H1 (cell line): ENCODE data around the gene ZDHHC3. TPM values are rescaled to one million over a fixed set of nuclear protein-coding genes. Genes with fewer than 3 reads are reported as not detected.

ENCODE experiments used
- BRCA1 ChIP-seq: IDR thresholded peaks from 2 replicates; pipeline ENCODE4 v1.6.1; 2012; ENCODE audit warnings: low read depth, low read length, improper control_type of control experiment
- CTBP2 ChIP-seq: IDR thresholded peaks from 2 replicates; pipeline ENCODE4 v1.7.0; 2011; ENCODE audit warnings: borderline replicate concordance, mild to moderate bottlenecking, moderate library complexity, mixed read lengths, low read length; ENCODE audit not compliant: insufficient read depth, insufficient read length
- EGR1 ChIP-seq: IDR thresholded peaks from 2 replicates; pipeline ENCODE4 v1.6.1; 2011; ENCODE audit warnings: low read depth, low read length, borderline replicate concordance
- EP300 ChIP-seq, 2 experiments: IDR thresholded peaks; 1 replicate in 1 of 2; 2 replicates in 1 of 2; pipeline ENCODE4 v1.6.1; 2011 to 2012; ENCODE audit warnings: low read depth in 2 of 2, low read length in 2 of 2, mild to moderate bottlenecking in 2 of 2, borderline replicate concordance in 1 of 2, inconsistent platforms in 1 of 2, moderate library complexity in 1 of 2
- PHF8 ChIP-seq: fragments of 200-600 bp; sonication (generic); conservative IDR thresholded peaks from 2 replicates; pipeline ENCODE4 v1.7.1; 2012; ENCODE audit warnings: low read depth, mild to moderate bottlenecking, inconsistent platforms, low read length, moderate library complexity
- SP1 ChIP-seq: IDR thresholded peaks from 2 replicates; pipeline ENCODE4 v1.6.1; 2011; ENCODE audit warnings: low read depth, low read length
- polyA plus RNA-seq, 7 experiments: library from polyadenylated mRNA; depleted of rRNA in 3 of 7; stranded (reverse) in 5 of 7; unstranded in 2 of 7; fragments of >200 nt in 5 of 7; fragments of 200-250 nt in 2 of 7; gene quantifications; 1 replicate in 5 of 7; 2 replicates in 1 of 7; 4 replicates in 1 of 7; pipeline versions ENCODE4 v1.2.1 to v1.2.3, GENCODE V29; 2011 to 2013; ENCODE audit warnings: missing spikeins in 2 of 7, mixed read lengths in 2 of 7
- total RNA-seq: library from RNA; stranded (reverse); fragmentation: NEBNext Ultra II Directional; extraction: Animal tissue kit (Norgen Biotek cat#: 25700); gene quantifications from 2 replicates; pipeline ENCODE4 v1.2.1, GENCODE V29; 2021
- TF ChIP-seq, protein P1 (sequence below): fragments of 300-600 bp; sonication (generic); IDR thresholded peaks from 2 replicates; pipeline ENCODE4 v1.7.1; 2012; ENCODE audit warnings: low read length, moderate library complexity, mild to moderate bottlenecking, inconsistent platforms; ENCODE audit not compliant: insufficient replicate concordance
- TF ChIP-seq, protein P2 (sequence below): IDR thresholded peaks from 2 replicates; pipeline ENCODE4 v1.6.1; 2012; ENCODE audit warnings: low read length, inconsistent platforms
- TF ChIP-seq, protein P3 (sequence below): IDR thresholded peaks from 2 replicates; pipeline ENCODE4 v1.6.1; 2011; ENCODE audit warnings: low read depth, mild to moderate bottlenecking, low read length; ENCODE audit not compliant: insufficient read depth

ZDHHC3 gene
- total and polyA plus RNA-seq, 2 of the 8 experiments (the other 6 are each of a cell fraction or from before 2014, with no cell fraction given) = 77.4 to 88.7 TPM

DNA sequence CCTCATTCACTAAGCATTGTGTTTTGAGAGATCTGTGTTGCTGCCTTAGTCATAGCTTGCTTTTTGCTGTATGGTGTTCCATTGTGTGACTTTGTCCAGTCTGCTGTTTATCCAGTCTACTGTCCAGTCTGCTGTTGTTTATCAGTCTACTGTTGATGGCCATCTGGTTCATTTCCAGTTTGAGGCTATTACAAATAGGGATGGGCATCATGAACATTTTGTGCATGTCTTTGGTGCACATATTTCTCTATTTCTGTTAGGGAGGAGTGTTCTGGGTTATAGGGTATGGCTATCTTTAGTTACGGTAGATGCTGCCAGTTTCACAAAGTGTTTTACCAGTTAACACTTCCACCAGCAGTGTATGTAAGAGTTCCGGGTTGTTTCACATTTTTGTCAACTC, 27.9 kb upstream of the ZDHHC3 start (continued):
- TF ChIP-seq, protein P1, sequence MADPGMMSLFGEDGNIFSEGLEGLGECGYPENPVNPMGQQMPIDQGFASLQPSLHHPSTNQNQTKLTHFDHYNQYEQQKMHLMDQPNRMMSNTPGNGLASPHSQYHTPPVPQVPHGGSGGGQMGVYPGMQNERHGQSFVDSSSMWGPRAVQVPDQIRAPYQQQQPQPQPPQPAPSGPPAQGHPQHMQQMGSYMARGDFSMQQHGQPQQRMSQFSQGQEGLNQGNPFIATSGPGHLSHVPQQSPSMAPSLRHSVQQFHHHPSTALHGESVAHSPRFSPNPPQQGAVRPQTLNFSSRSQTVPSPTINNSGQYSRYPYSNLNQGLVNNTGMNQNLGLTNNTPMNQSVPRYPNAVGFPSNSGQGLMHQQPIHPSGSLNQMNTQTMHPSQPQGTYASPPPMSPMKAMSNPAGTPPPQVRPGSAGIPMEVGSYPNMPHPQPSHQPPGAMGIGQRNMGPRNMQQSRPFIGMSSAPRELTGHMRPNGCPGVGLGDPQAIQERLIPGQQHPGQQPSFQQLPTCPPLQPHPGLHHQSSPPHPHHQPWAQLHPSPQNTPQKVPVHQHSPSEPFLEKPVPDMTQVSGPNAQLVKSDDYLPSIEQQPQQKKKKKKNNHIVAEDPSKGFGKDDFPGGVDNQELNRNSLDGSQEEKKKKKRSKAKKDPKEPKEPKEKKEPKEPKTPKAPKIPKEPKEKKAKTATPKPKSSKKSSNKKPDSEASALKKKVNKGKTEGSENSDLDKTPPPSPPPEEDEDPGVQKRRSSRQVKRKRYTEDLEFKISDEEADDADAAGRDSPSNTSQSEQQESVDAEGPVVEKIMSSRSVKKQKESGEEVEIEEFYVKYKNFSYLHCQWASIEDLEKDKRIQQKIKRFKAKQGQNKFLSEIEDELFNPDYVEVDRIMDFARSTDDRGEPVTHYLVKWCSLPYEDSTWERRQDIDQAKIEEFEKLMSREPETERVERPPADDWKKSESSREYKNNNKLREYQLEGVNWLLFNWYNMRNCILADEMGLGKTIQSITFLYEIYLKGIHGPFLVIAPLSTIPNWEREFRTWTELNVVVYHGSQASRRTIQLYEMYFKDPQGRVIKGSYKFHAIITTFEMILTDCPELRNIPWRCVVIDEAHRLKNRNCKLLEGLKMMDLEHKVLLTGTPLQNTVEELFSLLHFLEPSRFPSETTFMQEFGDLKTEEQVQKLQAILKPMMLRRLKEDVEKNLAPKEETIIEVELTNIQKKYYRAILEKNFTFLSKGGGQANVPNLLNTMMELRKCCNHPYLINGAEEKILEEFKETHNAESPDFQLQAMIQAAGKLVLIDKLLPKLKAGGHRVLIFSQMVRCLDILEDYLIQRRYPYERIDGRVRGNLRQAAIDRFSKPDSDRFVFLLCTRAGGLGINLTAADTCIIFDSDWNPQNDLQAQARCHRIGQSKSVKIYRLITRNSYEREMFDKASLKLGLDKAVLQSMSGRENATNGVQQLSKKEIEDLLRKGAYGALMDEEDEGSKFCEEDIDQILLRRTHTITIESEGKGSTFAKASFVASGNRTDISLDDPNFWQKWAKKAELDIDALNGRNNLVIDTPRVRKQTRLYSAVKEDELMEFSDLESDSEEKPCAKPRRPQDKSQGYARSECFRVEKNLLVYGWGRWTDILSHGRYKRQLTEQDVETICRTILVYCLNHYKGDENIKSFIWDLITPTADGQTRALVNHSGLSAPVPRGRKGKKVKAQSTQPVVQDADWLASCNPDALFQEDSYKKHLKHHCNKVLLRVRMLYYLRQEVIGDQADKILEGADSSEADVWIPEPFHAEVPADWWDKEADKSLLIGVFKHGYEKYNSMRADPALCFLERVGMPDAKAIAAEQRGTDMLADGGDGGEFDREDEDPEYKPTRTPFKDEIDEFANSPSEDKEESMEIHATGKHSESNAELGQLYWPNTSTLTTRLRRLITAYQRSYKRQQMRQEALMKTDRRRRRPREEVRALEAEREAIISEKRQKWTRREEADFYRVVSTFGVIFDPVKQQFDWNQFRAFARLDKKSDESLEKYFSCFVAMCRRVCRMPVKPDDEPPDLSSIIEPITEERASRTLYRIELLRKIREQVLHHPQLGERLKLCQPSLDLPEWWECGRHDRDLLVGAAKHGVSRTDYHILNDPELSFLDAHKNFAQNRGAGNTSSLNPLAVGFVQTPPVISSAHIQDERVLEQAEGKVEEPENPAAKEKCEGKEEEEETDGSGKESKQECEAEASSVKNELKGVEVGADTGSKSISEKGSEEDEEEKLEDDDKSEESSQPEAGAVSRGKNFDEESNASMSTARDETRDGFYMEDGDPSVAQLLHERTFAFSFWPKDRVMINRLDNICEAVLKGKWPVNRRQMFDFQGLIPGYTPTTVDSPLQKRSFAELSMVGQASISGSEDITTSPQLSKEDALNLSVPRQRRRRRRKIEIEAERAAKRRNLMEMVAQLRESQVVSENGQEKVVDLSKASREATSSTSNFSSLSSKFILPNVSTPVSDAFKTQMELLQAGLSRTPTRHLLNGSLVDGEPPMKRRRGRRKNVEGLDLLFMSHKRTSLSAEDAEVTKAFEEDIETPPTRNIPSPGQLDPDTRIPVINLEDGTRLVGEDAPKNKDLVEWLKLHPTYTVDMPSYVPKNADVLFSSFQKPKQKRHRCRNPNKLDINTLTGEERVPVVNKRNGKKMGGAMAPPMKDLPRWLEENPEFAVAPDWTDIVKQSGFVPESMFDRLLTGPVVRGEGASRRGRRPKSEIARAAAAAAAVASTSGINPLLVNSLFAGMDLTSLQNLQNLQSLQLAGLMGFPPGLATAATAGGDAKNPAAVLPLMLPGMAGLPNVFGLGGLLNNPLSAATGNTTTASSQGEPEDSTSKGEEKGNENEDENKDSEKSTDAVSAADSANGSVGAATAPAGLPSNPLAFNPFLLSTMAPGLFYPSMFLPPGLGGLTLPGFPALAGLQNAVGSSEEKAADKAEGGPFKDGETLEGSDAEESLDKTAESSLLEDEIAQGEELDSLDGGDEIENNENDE = no peak
- TF ChIP-seq BRCA1 (no peak), EGR1 (no peak), CTBP2 (no peak), EP300 (IDR thresholded peaks at IDR 0.05; ENCODE audit: borderline replicate concordance in 1 of 2, low read depth in 2 of 2, low read length in 2 of 2) (no peak), SP1 (no peak), PHF8 (no peak)
- TF ChIP-seq, protein P2, sequence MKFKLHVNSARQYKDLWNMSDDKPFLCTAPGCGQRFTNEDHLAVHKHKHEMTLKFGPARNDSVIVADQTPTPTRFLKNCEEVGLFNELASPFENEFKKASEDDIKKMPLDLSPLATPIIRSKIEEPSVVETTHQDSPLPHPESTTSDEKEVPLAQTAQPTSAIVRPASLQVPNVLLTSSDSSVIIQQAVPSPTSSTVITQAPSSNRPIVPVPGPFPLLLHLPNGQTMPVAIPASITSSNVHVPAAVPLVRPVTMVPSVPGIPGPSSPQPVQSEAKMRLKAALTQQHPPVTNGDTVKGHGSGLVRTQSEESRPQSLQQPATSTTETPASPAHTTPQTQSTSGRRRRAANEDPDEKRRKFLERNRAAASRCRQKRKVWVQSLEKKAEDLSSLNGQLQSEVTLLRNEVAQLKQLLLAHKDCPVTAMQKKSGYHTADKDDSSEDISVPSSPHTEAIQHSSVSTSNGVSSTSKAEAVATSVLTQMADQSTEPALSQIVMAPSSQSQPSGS = no peak
- TF ChIP-seq, protein P3, sequence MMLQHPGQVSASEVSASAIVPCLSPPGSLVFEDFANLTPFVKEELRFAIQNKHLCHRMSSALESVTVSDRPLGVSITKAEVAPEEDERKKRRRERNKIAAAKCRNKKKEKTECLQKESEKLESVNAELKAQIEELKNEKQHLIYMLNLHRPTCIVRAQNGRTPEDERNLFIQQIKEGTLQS = no peak
